ENCODE results near the gene SNTG2. TPM values are rescaled to one million over a fixed set of nuclear protein-coding genes. Genes with fewer than 3 reads are reported as not detected.

Gene SNTG2
- total RNA-seq, 1 donor from 2014 or later, result 1.9 TPM

DNA sequence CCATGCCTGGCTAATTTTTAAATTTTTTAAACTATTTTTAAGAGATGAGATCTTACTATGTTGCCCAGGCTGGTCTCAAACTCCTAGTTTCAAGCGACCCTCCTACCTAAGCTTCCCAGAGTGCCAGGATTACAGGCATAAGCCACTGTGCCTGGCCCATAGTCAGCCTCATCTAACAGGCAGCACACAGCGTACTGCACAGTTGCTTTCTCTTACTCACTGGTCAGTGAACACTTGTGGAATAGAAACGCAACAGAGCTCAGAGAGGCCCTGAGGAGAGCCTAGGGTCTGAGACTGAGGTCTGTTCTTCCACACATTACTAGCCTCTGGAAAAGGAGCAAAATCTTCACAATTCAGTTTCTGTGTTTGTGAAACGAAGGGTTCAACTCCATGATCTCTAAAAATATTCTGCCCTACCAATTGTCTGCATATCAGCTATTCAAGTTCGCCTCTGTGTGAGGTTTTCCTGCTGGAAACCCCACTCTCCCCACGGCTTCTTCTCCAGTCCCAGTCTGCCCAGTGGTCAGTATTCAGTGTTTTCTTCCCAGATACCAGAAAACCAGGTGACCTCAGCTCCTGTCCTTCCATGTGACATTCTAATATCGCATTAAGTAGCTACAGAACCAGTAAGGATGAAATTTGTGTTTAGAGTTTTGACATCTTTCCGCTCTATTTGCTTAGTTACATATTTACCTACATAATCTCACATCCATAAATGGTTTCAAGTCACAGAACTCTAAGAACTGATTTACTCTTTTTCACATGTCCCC is 26.6 kb upstream of the SNTG2 start:
- Histone ChIP-seq H3K79me2 (ENCODE audit: insufficient read depth, low read length) (no peaks in the 10 kb centered on the region), H3K27me3 (ENCODE audit: insufficient read depth, low read length) (no peaks in the 10 kb centered on the region), H3K36me3 (ENCODE audit: insufficient read depth, low read length) (no peaks in the 10 kb centered on the region), H4K20me1 (ENCODE audit: insufficient read depth, low read length) (no peaks in the 10 kb centered on the region), H3K4me1 (ENCODE audit: insufficient read depth, low read length) (no peaks in the 10 kb centered on the region), H3K4me2 (ENCODE audit: low read length) (no peak overlapping the region), H3K27ac (ENCODE audit: low read depth, low read length) (no peak overlapping the region), H3K4me3 (ENCODE audit: insufficient read depth, low read depth, low read length) (no peak overlapping the region), H3K9ac (ENCODE audit: low read length) (no peak overlapping the region), H2AFZ (ENCODE audit: low read depth, low read length) (no peak overlapping the region), H3K9me3 (ENCODE audit: insufficient read depth, low read depth, low read length) (peaks cover 2% of the 10 kb centered on the region)
- Mint-ChIP-seq H3K4me1 (ENCODE audit: low read depth, unreplicated experiment) (no peaks in the 10 kb centered on the region), H3K9me3 (ENCODE audit: unreplicated experiment) (peaks cover 3% of the 10 kb centered on the region), H3K36me3 (ENCODE audit: low read depth, unreplicated experiment) (no peaks in the 10 kb centered on the region), H3K27ac (ENCODE audit: unreplicated experiment) (no peak overlapping the region), H3K4me3 (ENCODE audit: unreplicated experiment) (no peak overlapping the region), H3K27me3 (ENCODE audit: low read depth, unreplicated experiment) (peaks cover 27% of the 10 kb centered on the region)
- no peak for DNase-seq (ENCODE audit: low read depth)
- FAIRE-seq, result no peak
- TF ChIP-seq, protein P1, sequence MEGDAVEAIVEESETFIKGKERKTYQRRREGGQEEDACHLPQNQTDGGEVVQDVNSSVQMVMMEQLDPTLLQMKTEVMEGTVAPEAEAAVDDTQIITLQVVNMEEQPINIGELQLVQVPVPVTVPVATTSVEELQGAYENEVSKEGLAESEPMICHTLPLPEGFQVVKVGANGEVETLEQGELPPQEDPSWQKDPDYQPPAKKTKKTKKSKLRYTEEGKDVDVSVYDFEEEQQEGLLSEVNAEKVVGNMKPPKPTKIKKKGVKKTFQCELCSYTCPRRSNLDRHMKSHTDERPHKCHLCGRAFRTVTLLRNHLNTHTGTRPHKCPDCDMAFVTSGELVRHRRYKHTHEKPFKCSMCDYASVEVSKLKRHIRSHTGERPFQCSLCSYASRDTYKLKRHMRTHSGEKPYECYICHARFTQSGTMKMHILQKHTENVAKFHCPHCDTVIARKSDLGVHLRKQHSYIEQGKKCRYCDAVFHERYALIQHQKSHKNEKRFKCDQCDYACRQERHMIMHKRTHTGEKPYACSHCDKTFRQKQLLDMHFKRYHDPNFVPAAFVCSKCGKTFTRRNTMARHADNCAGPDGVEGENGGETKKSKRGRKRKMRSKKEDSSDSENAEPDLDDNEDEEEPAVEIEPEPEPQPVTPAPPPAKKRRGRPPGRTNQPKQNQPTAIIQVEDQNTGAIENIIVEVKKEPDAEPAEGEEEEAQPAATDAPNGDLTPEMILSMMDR (IDR thresholded peaks at IDR 0.05; ENCODE audit: insufficient read depth, low read depth, low read length), result no peak
- TF ChIP-seq EZH2 (IDR thresholded peaks at IDR 0.05; ENCODE audit: insufficient read depth, low read length), result no peak

DNA sequence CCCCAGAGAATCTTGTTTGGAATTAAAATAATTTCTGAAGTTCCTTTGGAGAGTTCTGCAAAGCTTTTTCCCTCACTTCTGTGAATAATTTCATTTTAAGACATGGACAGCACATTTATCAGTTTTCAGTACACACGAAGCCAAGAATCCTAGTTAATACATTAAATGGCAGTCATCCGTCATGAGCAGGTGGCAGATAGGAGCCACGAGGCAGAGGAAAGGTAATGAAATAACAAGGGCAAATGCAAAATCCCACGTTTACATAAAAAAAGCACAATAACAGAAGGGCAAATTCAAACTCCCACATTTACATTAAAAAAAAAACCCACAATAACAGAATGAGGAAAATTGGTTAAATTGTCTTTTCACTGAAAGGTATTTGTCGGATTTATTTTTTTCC is 25.9 kb upstream of the SNTG2 start:
- no peaks in the 10 kb centered on the region for H3K79me2 ChIP-seq (ENCODE audit: insufficient read depth, low read length)
- no peaks in the 10 kb centered on the region for H3K4me1 ChIP-seq (ENCODE audit: insufficient read depth, low read length)
- no peaks in the 10 kb centered on the region for H3K36me3 ChIP-seq (ENCODE audit: insufficient read depth, low read length)
- no peak overlapping the region for H3K9ac ChIP-seq (ENCODE audit: low read length)
- Mint-ChIP-seq H3K4me3 (ENCODE audit: unreplicated experiment) (no peak overlapping the region), H3K4me1 (ENCODE audit: low read depth, unreplicated experiment) (peaks cover 2% of the 10 kb centered on the region), H3K36me3 (ENCODE audit: low read depth, unreplicated experiment) (no peaks in the 10 kb centered on the region), H3K9me3 (ENCODE audit: unreplicated experiment) (peaks cover 3% of the 10 kb centered on the region), H3K27ac (ENCODE audit: unreplicated experiment) (no peak overlapping the region), H3K27me3 (ENCODE audit: low read depth, unreplicated experiment) (peaks cover 27% of the 10 kb centered on the region)
- H4K20me1 ChIP-seq (ENCODE audit: insufficient read depth, low read length), result no peaks in the 10 kb centered on the region
- no peak for TF ChIP-seq EZH2 (IDR thresholded peaks at IDR 0.05; ENCODE audit: insufficient read depth, low read length)
- TF ChIP-seq, protein P1 (IDR thresholded peaks at IDR 0.05; ENCODE audit: insufficient read depth, low read depth, low read length), result no peak
- DNase-seq (ENCODE audit: low read depth), result no peak
- H3K4me3 ChIP-seq (ENCODE audit: insufficient read depth, low read depth, low read length), result no peak overlapping the region
- H2AFZ ChIP-seq (ENCODE audit: low read depth, low read length), result no peak overlapping the region
- no peak overlapping the region for H3K4me2 ChIP-seq (ENCODE audit: low read length)
- H3K9me3 ChIP-seq (ENCODE audit: insufficient read depth, low read depth, low read length), result peaks cover 2% of the 10 kb centered on the region
- no peak for FAIRE-seq
- no peak overlapping the region for H3K27ac ChIP-seq (ENCODE audit: low read depth, low read length)
- H3K27me3 ChIP-seq (ENCODE audit: insufficient read depth, low read length), result no peaks in the 10 kb centered on the region

DNA sequence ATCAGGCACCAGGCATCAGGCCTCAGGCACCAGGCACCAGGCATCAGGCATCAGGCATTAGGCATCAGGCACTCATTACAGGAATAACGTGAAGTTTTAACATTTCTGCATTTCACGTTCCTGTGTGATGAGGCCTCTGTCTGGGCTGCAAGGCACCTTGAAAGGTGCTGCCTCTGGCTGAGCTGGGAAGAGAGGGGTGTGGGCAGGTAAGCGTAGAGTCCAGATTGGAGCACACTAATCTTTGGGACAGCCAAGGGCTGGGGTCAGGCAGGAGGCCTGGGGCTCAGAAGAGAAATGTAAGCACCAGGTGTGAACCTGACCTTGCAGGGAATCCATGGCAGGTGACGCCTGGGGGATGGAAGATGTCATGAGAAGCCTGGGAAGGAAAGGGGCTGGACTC is 25.3 kb upstream of the SNTG2 start:
- no peaks in the 10 kb centered on the region for H3K27me3 ChIP-seq (ENCODE audit: insufficient read depth, low read length)
- H3K4me3 Mint-ChIP-seq (ENCODE audit: unreplicated experiment), result no peak overlapping the region
- no peak overlapping the region for H3K4me2 ChIP-seq (ENCODE audit: low read length)
- H3K9ac ChIP-seq (ENCODE audit: low read length), result no peak overlapping the region
- no peaks in the 10 kb centered on the region for H3K36me3 Mint-ChIP-seq (ENCODE audit: low read depth, unreplicated experiment)
- peaks cover 27% of the 10 kb centered on the region for H3K27me3 Mint-ChIP-seq (ENCODE audit: low read depth, unreplicated experiment)
- H2AFZ ChIP-seq (ENCODE audit: low read depth, low read length), result no peak overlapping the region
- peaks cover 7% of the 10 kb centered on the region for H3K4me1 Mint-ChIP-seq (ENCODE audit: low read depth, unreplicated experiment)
- H3K27ac ChIP-seq (ENCODE audit: low read depth, low read length), result no peak overlapping the region
- H3K79me2 ChIP-seq (ENCODE audit: insufficient read depth, low read length), result no peaks in the 10 kb centered on the region
- no peaks in the 10 kb centered on the region for H4K20me1 ChIP-seq (ENCODE audit: insufficient read depth, low read length)
- H3K9me3 ChIP-seq (ENCODE audit: insufficient read depth, low read depth, low read length), result peaks cover 4% of the 10 kb centered on the region
- FAIRE-seq, result no peak
- DNase-seq (ENCODE audit: low read depth), result no peak
- no peaks in the 10 kb centered on the region for H3K4me1 ChIP-seq (ENCODE audit: insufficient read depth, low read length)
- H3K27ac Mint-ChIP-seq (ENCODE audit: unreplicated experiment), result no peak overlapping the region
- peaks cover 4% of the 10 kb centered on the region for H3K9me3 Mint-ChIP-seq (ENCODE audit: unreplicated experiment)
- TF ChIP-seq EZH2 (IDR thresholded peaks at IDR 0.05; ENCODE audit: insufficient read depth, low read length), result no peak
- TF ChIP-seq, protein P1 (IDR thresholded peaks at IDR 0.05; ENCODE audit: insufficient read depth, low read depth, low read length), result no peak
- no peaks in the 10 kb centered on the region for H3K36me3 ChIP-seq (ENCODE audit: insufficient read depth, low read length)
- H3K4me3 ChIP-seq (ENCODE audit: insufficient read depth, low read depth, low read length), result no peak overlapping the region
